ENCODE measurements around the gene XPO1.
A peak's percentile ranks its signal among the peaks of the same experiment; 100 is the strongest.
"Not testable (repeated sequence)": the region's sequence is repeated elsewhere in the genome, so short reads cannot be mapped to it uniquely, and the experiment has no call there.

The XPO1 gene

GRCh38 chr2:61530749-61531148 is 7.4 kb downstream of the XPO1 start:
- DNase-seq = no peak

DNA sequence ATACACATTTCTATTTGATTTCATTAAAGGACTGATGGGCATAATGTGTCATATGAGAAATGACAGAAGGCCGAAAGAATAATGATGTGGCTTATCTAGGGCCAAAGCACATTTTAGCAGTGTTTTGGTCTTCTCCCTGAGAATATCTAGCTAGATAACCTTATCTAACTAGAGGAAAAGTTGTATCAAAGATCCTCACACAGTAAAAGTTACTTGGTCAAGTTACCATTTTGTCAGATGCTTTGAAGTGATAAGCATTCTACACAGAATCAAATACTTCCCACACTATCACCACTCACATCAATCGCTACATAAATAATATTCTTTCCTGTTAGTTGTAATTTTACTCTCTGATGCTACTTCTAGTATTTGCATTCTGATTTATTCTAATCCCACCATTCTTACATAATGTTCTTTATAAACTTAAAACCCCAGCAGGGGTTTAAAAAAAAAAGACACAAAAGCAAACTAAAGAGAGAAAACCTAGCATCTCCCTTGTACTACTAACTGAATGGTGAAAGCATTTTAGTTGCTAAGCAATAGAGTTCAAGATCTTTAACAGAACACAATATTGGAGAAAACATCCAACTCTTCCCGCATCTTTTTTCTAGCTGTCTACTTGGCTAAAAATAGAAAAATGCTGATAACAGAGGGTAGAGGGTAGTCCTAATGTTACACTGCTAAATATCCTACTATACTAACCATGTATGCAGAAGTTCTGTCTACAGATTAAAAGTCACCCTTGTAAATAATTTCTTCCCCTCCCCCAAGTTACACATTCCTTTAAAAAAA is 8.0 kb downstream of the XPO1 start:
- DNase-seq = no peak

DNA sequence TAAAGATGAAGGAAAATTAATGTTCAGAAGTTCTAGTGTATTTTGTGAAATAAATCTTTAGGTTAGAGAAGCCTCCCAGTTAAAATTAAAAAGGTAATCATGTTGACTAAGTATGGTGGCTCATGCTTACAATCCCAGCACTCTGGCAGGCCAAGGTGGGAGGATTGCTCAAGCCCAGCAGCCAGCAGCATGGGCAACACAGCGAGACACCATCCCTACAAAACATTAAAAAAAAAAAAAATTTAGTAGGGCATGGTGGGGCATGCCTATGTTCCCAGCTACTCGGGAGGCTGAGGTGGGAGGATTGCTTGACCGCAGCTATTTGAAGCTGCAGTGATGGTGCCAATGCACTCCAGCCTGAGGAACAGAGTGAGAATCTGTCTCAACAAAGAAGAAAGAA is 17.9 kb downstream of the XPO1 start:
- DNase-seq = no peak

GRCh38 chr2:61512768-61513398 is 25.3 kb downstream of the XPO1 start:
- DNase-seq = no peak

GRCh38 chr2:61510674-61511671 is 27.2 kb downstream of the XPO1 start:
- DNase-seq = no peak

GRCh38 chr2:61504949-61505348 is 33.2 kb downstream of the XPO1 start:
- no peak for DNase-seq

DNA sequence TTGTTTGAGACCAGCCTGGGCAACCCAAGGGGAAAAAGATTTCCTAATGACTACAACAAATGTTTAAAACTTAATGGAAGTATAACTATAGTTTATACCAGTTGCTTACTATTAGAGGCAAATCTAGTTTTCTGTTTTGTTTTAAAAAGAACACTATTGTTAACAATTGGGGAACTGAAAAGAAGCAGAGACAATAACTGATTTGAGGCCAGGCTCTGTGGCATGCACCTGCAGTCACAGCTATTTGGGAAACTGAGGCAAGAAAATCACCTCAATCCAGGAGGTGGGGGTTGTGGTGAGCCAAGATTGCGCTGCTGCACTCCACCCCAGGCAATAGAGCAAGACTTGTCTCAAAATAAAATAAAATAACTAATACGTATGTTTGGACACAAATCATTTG is 39.1 kb downstream of the XPO1 start:
- no peak for DNase-seq

DNA sequence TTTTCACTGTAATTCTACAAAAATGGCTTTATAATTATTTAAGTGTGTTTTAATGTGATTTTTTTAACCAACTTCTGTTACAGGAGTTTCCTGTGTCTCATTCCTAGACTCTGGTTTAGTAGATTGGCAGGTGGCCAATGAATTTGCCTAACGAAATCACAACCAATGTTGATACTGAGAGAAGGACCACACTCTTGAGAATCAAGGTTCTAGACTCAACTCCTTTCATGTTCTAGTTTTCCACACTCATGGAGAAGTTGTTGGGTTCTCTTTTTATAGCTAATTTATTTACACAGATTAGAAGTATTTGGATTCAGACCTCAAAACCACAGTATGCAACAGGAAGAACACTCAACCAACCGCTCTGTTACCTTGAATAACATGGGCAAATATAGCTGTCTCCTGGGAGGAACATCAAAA is 44.6 kb downstream of the XPO1 start:
- DNase-seq = no peak

GRCh38 chr2:61492476-61492875 is 45.7 kb downstream of the XPO1 start:
- no peak for DNase-seq

- DNase-seq = no peak
These were observed 52.9 kb downstream of the XPO1 start for GRCh38 chr2:61485281-61485680.

GRCh38 chr2:61478086-61478485 is 60.1 kb downstream of the XPO1 start:
- DNase-seq = no peak

DNA sequence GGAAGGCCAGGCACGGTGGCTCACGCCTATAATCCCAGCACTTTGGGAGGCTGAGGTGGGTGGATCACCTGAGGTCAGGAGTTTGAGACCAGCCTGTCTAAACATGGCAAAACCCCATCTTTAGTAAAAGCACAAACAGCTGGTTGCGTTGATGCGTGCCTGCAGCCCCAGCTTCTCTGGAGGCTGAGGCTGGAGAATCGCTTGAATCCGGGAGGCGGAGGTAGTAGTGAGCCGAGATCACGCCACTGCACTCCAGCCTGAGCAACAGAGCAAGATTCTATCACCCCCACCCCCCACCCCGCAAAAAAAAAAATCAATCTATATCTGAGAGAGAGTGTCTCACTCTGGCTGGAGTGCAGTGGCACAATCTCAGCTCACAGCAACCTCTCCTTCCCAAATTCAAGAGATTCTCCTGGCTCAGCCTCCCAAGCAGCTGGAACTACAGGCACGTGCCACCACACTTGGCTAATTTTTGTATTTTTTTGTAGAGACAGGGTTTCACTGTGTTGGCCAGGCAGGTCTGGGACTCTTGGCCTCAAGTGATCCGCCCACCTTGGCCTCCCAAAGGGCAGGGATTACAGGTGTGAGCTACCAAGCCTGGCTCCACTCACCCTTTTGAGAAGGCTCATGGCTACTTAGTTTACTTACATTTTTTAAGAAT is 61.1 kb downstream of the XPO1 start:
- not testable (repeated sequence) for DNase-seq

- DNase-seq = peak; percentile 43
These were observed 66.0 kb downstream of the XPO1 start for GRCh38 chr2:61471905-61472805.

DNA sequence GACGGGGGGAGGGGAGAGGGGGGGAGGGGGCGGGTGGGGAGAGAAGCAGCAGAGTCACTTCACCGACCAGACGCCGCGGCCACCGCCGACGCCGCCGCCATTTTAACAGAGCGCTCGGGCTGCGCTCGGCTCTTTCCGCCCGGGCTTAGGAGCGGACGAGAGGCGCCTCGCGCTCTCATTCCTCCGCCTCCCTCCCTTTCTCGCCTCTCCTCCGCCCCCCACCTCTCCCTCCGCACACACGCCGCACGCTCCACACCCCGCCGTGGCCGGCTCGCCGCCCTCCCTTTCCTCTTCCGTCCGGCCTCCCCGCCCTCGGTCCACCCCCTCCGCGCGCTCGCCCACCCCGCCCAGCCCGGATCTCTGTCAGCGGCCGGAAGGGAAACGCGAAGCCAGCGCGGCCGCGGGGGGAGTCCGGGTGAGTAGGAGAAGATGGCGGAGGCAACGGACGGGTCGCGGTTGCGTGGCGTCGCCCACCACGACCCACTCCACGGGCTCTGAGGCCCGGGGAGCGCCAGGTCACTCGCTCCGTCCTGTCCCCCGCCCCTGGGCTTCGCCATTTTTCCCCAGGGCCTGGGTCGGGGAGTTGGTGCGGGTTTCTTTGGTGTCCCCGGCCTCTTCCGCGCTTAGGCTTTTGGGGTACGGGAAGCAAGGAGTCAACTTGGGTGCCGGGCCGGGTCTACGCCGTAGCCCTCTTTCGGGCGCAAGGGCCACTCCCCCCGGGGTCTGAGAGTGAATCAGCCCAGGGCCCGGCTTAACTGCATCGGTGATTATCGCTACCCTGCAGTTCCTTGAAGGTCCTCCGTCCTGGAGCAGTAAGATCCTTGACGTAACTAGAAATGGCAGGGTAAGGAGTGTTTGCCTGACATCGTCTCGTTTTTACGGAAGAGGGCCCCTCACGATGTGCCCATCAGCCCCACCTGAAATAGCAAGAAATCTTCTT is 66.9 kb downstream of the XPO1 start, which contains the start of gene USP34:
Gene USP34, minus strand, starts transcription at position 123 of the 940 bp plus-strand sequence. CDS start 395 bp downstream, outside the sequence.
- peak; percentile 98 for DNase-seq

GRCh38 chr2:61470122-61470951 is 67.8 kb downstream of the XPO1 start:
- DNase-seq = peak; percentile 93

- no peak for DNase-seq
These were observed 68.6 kb downstream of the XPO1 start for GRCh38 chr2:61469424-61470121.

DNA sequence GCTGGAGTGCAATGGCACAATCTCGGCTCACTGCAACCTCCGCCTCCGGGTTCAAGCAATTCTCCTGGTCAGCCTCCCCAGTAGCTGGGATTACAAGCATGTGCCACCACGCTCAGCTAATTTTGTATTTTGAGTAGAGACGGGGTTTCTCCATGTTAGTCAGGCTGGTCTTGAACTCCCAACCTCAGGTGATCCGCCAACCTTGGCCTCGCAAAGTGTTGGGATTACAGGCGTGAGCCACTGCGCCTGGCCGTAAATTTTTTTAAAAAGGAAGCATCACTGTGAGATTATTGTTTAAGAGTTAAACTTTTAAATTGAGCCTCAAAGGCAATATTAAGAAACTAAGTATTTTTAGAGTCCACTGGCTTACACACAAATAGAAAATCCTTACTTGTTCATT is 69.9 kb downstream of the XPO1 start:
- DNase-seq = not testable (repeated sequence)

- DNase-seq = no peak
These were observed 73.1 kb downstream of the XPO1 start for GRCh38 chr2:61465045-61465444.

Data from left hindlimb (tissue), 1 donor.